Lower leg skin (tissue), 4 donors: ENCODE results near the gene GABBR2. TPM values are rescaled to one million over a fixed set of nuclear protein-coding genes. Genes with fewer than 3 reads are reported as not detected.

ENCODE experiments used
- DNase-seq, 2 donors: peaks; one replicate each; pipeline ENCODE4 v3.0.0-alpha.2; 2019; ENCODE audit warnings: low spot score in 2 of 2
- H3K4me3 ChIP-seq: fragments of 200-600 bp; sonication (generic); 2 replicates; pipeline ENCODE4 v1.5.1; 2017; ENCODE audit warnings: mild to moderate bottlenecking, low read depth; ENCODE audit not compliant: poor library complexity, severe bottlenecking
- CTCF ChIP-seq, 3 donors: fragments of 450-650 bp; IDR thresholded peaks; one replicate each; pipeline ENCODE4 v1.5.1; 2016; ENCODE audit warnings: antibody characterized with exemption in 3 of 3, mild to moderate bottlenecking in 3 of 3, moderate library complexity in 2 of 3
- POLR2A ChIP-seq, 2 donors: fragments of 450-650 bp; IDR thresholded peaks; one replicate each; pipeline ENCODE4 v1.6.1; 2016 to 2017; ENCODE audit warnings: antibody characterized with exemption in 2 of 2, mild to moderate bottlenecking in 1 of 2, moderate library complexity in 1 of 2
- WGBS, 2 donors: methylation state at CpG; one replicate each; pipeline ENCODE4 v1.1.5; 2018; 5-methylcytosine and 5-hydroxymethylcytosine counted together
- intact Hi-C: fragments of 100-400 bp; cut with DNase I; formaldehyde crosslinking; loops from one replicate; pipeline ENCODE4 v1.15.0; 2023; ENCODE audit warnings: low total_unique reads
- total RNA-seq, 4 donors: library from RNA; depleted of rRNA; stranded (reverse); fragments of >200 nt; gene quantifications; one replicate each; pipeline ENCODE4 v1.1.0, GENCODE V29; 2016

The GABBR2 gene
- total RNA-seq, 4 donors from 2014 or later = 0.23 to 4.2 TPM; not detected in 2

- no peak for DNase-seq
- intact Hi-C loops = no loop called here
- no peak for TF ChIP-seq POLR2A (IDR thresholded peaks at IDR 0.05)
- TF ChIP-seq CTCF (IDR thresholded peaks at IDR 0.05) = no peak
- H3K4me3 ChIP-seq = no peak overlapping the region
- WGBS, 2 donors = 91 to 95% methylated on average over 2 of the region's 2 CpGs
These were observed 338.8 kb downstream of the GABBR2 start for GRCh38 chr9:98369896-98370295.

- 57 to 68% methylated on average over 2 of the region's 2 CpGs for WGBS, 2 donors
- intact Hi-C loops = no loop called here
- TF ChIP-seq CTCF (IDR thresholded peaks at IDR 0.05) (no peak), POLR2A (IDR thresholded peaks at IDR 0.05) (no peak)
- no peak overlapping the region for H3K4me3 ChIP-seq
- DNase-seq = peak in 1 of 2 donors; percentile 78
These were observed 339.3 kb downstream of the GABBR2 start for GRCh38 chr9:98369471-98369870.

DNA sequence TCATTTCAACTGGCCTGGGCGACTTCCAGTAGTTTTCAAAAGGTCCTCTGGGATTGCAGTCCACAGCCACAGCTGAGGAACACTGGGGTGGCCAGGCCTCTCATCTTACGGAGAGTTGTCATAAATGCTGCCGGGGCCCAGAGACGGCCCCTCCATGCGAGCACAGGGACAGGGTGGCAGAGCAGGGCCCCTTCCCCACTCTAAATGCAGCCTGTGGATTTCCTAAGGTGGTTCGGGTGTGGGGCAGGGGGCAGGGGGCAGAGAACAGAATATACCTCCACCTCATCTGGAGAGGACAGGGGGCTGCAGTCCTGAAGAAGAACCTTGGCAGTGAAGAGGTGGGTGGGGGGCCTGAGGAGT lies 339.7 kb downstream of the GABBR2 start:
- peak in 1 of 2 donors; percentile 57 for DNase-seq

GRCh38 chr9:98368366-98369065 lies 340.2 kb downstream of the GABBR2 start:
- intact Hi-C loops = no loop called here
- TF ChIP-seq POLR2A (IDR thresholded peaks at IDR 0.05) (no peak), CTCF (IDR thresholded peaks at IDR 0.05) (no peak)
- H3K4me3 ChIP-seq = no peak overlapping the region
- no peak for DNase-seq
- 80 to 84% methylated on average over 8 to 9 of the region's 9 CpGs for WGBS, 2 donors

More for the DNA sequence above, 339.7 kb downstream of the GABBR2 start:
- intact Hi-C loops = no loop called here
- WGBS, 2 donors = 75 to 77% methylated on average over 6 of the region's 6 CpGs
- H3K4me3 ChIP-seq = no peak overlapping the region
- TF ChIP-seq CTCF (IDR thresholded peaks at IDR 0.05) (no peak), POLR2A (IDR thresholded peaks at IDR 0.05) (no peak)

DNA sequence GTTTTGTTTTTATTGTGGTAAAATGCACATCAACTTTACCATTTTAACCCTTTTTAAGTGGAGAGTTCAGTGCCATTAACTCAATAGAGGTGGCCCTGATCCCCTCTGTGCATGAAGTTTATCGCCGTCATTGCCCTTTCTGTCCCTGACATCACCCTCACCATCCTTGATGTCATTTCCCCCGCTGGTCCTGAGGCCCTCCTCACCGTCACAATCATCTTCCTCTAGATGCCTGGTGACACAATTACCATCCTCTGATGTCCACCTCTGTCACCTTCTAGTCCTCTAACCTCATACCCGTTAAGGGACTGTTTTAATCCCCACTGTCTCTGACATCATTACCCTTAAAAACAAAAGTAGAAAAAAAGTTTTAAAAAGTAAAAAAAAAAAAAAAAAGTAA lies 340.8 kb downstream of the GABBR2 start:
- no peak for TF ChIP-seq POLR2A (IDR thresholded peaks at IDR 0.05)
- no peak for TF ChIP-seq CTCF (IDR thresholded peaks at IDR 0.05)
- DNase-seq = no peak
- intact Hi-C loops = no loop called here
- 74 to 81% methylated on average over 5 of the region's 5 CpGs for WGBS, 2 donors
- H3K4me3 ChIP-seq = no peak overlapping the region
